Measurements from ENCODE around the gene ATP8B2. TPM values are rescaled to one million over a fixed set of nuclear protein-coding genes. Genes with fewer than 3 reads are reported as not detected.

ATP8B2 gene
- total RNA-seq (2021) (38.8 to 50.0 TPM (median 40.8 TPM) in 3 replicates), Bru-seq, nascent RNA (percentile 65 among the genes with signal in this experiment)
- long read RNA-seq, experiment 1, partial matches to known transcripts, result 16 of 33 reads
- long read RNA-seq, experiment 1, other reads (novel, unspliced or antisense), result 17 of 33 reads
- long read RNA-seq, experiment 2, partial matches to known transcripts, result 15 of 22 reads
- long read RNA-seq, experiment 2, other reads (novel, unspliced or antisense), result 7 of 22 reads
- long read RNA-seq, experiment 3, result 0 reads

DNA sequence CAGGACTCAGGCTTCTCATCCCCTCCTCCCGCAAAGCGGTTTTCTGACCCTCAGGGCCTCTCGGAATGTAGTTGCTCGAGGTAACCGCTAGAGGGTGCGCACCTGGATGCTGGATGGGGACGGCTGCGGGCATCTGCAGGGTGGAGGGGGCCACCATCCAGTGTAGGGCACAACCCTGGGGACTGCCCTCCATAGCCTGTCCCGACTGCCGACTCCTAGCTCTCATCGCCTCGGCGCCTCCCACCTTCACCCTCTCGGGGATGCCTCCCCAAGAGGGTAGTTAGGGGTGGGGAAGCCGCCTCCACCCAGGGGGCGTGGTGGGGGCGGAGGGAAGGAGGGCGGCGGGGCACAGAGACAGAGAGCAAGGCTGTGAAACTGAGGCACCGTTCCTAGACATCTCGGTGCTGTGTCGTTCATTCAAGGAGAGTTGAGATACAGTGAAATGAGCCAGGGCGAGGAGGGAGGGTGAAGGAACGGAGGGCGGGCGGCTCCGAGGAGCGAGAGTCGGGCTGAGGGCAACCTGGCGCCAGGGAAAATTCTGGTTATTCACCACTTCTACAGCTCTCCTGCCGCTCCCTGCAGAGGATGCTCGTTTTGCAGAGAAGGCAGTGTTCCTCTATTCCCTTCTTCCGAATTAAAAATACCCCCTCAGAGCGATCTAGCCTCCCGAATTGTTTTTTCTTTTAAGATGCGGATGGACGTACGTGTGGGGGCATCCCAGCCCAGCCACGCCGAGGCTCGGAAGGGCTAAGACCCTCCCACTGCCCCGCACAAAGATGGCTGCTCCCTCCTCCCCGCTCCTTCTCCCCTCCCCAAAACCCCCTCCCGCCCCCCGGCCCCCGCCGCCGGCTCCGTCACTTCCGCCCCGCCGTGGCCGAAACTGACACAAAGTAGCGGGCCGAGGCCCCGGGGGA, at the start of gene ATP8B2:
Gene ATP8B2, plus strand, starts transcription at position 857 of the 914 bp plus-strand sequence. CDS start 2,617 bp downstream, outside the sequence.
- peaks cover 4% of the 10 kb centered on the region for H3K27me3 Mint-ChIP-seq (ENCODE audit: low read depth)
- ATAC-seq (peak; percentile 62), DNase-seq (ENCODE audit: low spot score) (peak; percentile 90)
- POLR2A ChIA-PET, result interaction anchor here (0.6 to 1.0 kb wide), 3 partner anchors 10 to 334 kb away, joined by 3 read pairs; partner anchors contain the start of gene RPS27
- H3K27ac Mint-ChIP-seq, result peak within 1 kb of the TSS; percentile 92
- H3K36me3 Mint-ChIP-seq, result no peaks in the 10 kb centered on the region
- no peaks in the 10 kb centered on the region for H3K9me3 Mint-ChIP-seq
- CTCF ChIA-PET, result interaction anchor here (0.7 to 6.1 kb wide), 14 partner anchors 8 to 222 kb away, joined by 3 to 168 read pairs (median 4); no protein-coding TSS in a partner anchor
- peaks cover 31% of the 10 kb centered on the region for H3K4me1 Mint-ChIP-seq
- peak within 1 kb of the TSS; percentile 95 for H3K4me3 Mint-ChIP-seq
- TF ChIP-seq IRF2 (CRISPR knock-in tag; IDR thresholded peaks at IDR 0.05; ENCODE audit: borderline replicate concordance, low read depth), result no peak
- TF ChIP-seq ZMAT4 (CRISPR knock-in tag; IDR thresholded peaks at IDR 0.05), result no peak
- TF ChIP-seq FOXP1 (CRISPR knock-in tag; IDR thresholded peaks at IDR 0.05; ENCODE audit: borderline replicate concordance), result no peak
- TF ChIP-seq, protein P1, sequence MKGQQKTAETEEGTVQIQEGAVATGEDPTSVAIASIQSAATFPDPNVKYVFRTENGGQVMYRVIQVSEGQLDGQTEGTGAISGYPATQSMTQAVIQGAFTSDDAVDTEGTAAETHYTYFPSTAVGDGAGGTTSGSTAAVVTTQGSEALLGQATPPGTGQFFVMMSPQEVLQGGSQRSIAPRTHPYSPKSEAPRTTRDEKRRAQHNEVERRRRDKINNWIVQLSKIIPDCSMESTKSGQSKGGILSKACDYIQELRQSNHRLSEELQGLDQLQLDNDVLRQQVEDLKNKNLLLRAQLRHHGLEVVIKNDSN (CRISPR knock-in tag; IDR thresholded peaks at IDR 0.05), result no peak
- TF ChIP-seq SMAD3 (CRISPR knock-in tag; IDR thresholded peaks at IDR 0.05; ENCODE audit: borderline replicate concordance), result no peak; the same call in 1 of the 2 replicates
- no peak for TF ChIP-seq CDX4 (CRISPR knock-in tag; IDR thresholded peaks at IDR 0.05; ENCODE audit: borderline replicate concordance)
- no peak for TF ChIP-seq TEAD1 (CRISPR knock-in tag; IDR thresholded peaks at IDR 0.05)
- TF ChIP-seq STAT6 (CRISPR knock-in tag; conservative IDR thresholded peaks at IDR 0.05; ENCODE audit: low read depth), result no peak
- TF ChIP-seq ZNF396 (CRISPR knock-in tag; IDR thresholded peaks at IDR 0.05; ENCODE audit: borderline replicate concordance), result no peak
- 0 out of 2 replicates have a peak, but pooled peaks have one; percentile 28 for TF ChIP-seq ZNF121 (CRISPR knock-in tag; IDR thresholded peaks at IDR 0.05)
- 0 out of 2 replicates have a peak, but pooled peaks have one; percentile 17 for TF ChIP-seq ETV6 (CRISPR knock-in tag; IDR thresholded peaks at IDR 0.05)
- TF ChIP-seq TCF7 (CRISPR knock-in tag; IDR thresholded peaks at IDR 0.05; ENCODE audit: low read depth), result no peak
- TF ChIP-seq ATF3 (CRISPR knock-in tag; conservative IDR thresholded peaks at IDR 0.05), result no peak
- TF ChIP-seq FOXK1 (CRISPR knock-in tag; IDR thresholded peaks at IDR 0.05), result 0 out of 2 replicates have a peak, but pooled peaks have one; percentile 43
- peak; percentile 98 for TF ChIP-seq CTCF (IDR thresholded peaks at IDR 0.05)
- TF ChIP-seq, protein P2, sequence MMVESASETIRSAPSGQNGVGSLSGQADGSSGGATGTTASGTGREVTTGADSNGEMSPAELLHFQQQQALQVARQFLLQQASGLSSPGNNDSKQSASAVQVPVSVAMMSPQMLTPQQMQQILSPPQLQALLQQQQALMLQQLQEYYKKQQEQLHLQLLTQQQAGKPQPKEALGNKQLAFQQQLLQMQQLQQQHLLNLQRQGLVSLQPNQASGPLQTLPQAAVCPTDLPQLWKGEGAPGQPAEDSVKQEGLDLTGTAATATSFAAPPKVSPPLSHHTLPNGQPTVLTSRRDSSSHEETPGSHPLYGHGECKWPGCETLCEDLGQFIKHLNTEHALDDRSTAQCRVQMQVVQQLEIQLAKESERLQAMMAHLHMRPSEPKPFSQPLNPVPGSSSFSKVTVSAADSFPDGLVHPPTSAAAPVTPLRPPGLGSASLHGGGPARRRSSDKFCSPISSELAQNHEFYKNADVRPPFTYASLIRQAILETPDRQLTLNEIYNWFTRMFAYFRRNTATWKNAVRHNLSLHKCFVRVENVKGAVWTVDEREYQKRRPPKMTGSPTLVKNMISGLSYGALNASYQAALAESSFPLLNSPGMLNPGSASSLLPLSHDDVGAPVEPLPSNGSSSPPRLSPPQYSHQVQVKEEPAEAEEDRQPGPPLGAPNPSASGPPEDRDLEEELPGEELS (CRISPR knock-in tag; IDR thresholded peaks at IDR 0.05), result peak; percentile 49; the same call in 1 of the 2 replicates
- TF ChIP-seq NFE2L1 (CRISPR knock-in tag; IDR thresholded peaks at IDR 0.05), result no peak
- TF ChIP-seq NFYB (CRISPR knock-in tag; conservative IDR thresholded peaks at IDR 0.05; ENCODE audit: low read depth), result no peak
- TF ChIP-seq ZNF512 (CRISPR knock-in tag; IDR thresholded peaks at IDR 0.05; ENCODE audit: borderline replicate concordance), result no peak
- no peak for TF ChIP-seq PRDM15 (CRISPR knock-in tag; IDR thresholded peaks at IDR 0.05)

All from WTC11 (cell line).